ENCODE results near the gene F7.

The F7 gene

DNA sequence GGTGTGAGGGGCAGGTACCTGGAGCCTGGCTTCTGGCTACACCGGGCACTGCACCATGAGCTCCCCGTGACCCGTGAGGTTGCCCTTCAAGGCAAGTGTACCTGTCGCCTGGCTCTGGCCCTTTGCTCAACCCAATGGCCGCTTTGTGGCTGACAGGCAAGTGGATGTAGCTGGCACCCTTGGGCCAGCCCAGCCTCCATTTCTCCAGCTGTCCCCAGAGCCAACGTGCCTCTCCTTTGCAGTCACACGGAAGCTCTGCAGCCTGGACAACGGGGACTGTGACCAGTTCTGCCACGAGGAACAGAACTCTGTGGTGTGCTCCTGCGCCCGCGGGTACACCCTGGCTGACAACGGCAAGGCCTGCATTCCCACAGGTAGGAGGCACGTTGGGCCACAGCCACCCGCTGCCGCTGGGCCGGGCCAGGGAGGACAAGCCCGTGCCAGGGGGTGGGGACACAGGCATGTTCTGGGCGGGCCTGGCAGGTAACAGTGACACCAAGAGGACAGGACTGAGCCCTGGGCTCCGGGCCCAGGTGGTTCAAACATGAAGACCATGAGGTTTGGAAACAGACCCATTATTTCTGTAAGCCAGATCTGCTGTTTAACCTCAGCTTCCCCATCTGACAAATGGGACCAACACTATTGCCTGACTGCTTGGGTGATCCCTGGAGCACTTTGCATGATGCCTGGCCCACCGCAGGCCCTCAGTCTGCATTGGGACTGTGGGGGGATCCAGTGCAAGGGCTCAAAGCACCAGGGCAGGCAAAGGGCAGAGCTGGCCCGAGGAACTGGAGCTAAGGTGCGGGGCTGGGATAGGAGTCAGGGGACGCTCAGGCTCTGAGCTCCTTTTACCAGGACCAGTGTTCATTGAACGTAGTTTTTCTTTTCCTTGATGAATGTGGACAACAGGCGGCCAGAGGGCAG, 35.3 kb downstream of the F7 start:
- Histone ChIP-seq H3K27ac (ENCODE audit: low read length) (no peak overlapping the region), H3K36me3 (ENCODE audit: control insufficient read depth, insufficient read depth, low read length) (no peaks in the 10 kb centered on the region; the same call in 1 of the 2 replicates), H3K9me3 (ENCODE audit: control insufficient read depth, insufficient read depth, low read length) (no peaks in the 10 kb centered on the region), H3K27me3 (ENCODE audit: control insufficient read depth, insufficient read depth, low read length) (no peaks in the 10 kb centered on the region), H3K4me3 (ENCODE audit: low read length) (no peak overlapping the region), H3K4me1 (ENCODE audit: control insufficient read depth, insufficient read depth, low read length) (0 out of 2 replicates have a peak, but pooled peaks cover 3% of the 10 kb centered on the region)
- no CpG with 5 or more reads among the region's 26 CpGs for WGBS (ENCODE audit: insufficient coverage, insufficient read length)
- DNase-seq (ENCODE audit: low read depth, low spot score) = no peak

GRCh38 chr13:113141601-113141970, 36.0 kb downstream of the F7 start:
- no peaks in the 10 kb centered on the region; the same call in 1 of the 2 replicates for H3K36me3 ChIP-seq (ENCODE audit: control insufficient read depth, insufficient read depth, low read length)
- no peak for DNase-seq (ENCODE audit: low read depth, low spot score)
- no peak overlapping the region for H3K4me3 ChIP-seq (ENCODE audit: low read length)
- H3K27me3 ChIP-seq (ENCODE audit: control insufficient read depth, insufficient read depth, low read length) = no peaks in the 10 kb centered on the region
- H3K27ac ChIP-seq (ENCODE audit: low read length) = no peak overlapping the region
- 0 out of 2 replicates have a peak, but pooled peaks cover 3% of the 10 kb centered on the region for H3K4me1 ChIP-seq (ENCODE audit: control insufficient read depth, insufficient read depth, low read length)
- no peaks in the 10 kb centered on the region for H3K9me3 ChIP-seq (ENCODE audit: control insufficient read depth, insufficient read depth, low read length)
- no CpG with 5 or more reads among the region's 18 CpGs for WGBS (ENCODE audit: insufficient coverage, insufficient read length)

DNA sequence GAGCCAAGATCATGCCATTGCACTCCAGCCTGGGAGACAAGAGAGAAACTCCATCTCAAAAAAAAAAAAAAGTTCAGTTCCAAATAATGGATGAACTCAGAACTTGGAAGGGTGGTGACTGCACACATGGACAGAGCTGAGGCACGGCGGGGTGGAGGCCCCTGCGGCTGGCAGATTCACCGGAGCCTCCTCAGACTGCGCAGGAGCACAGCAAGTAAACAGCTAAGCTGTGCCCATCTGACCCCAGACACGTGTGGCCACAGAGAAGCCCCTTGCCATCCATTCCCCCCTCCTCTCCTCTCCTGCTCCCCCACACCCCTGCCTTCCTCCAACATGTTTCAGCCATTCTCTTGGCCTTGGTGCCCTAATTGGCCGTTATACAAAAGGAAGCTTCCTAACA, 37.3 kb downstream of the F7 start:
- DNase-seq (ENCODE audit: low read depth, low spot score) = no peak
- H3K36me3 ChIP-seq (ENCODE audit: control insufficient read depth, insufficient read depth, low read length) = no peaks in the 10 kb centered on the region; the same call in 1 of the 2 replicates
- H3K27me3 ChIP-seq (ENCODE audit: control insufficient read depth, insufficient read depth, low read length) = no peaks in the 10 kb centered on the region
- 0 out of 2 replicates have a peak, but pooled peaks cover 1% of the 10 kb centered on the region for H3K4me1 ChIP-seq (ENCODE audit: control insufficient read depth, insufficient read depth, low read length)
- no peak overlapping the region for H3K27ac ChIP-seq (ENCODE audit: low read length)
- no peak overlapping the region for H3K4me3 ChIP-seq (ENCODE audit: low read length)
- H3K9me3 ChIP-seq (ENCODE audit: control insufficient read depth, insufficient read depth, low read length) = no peaks in the 10 kb centered on the region
- WGBS (ENCODE audit: insufficient coverage, insufficient read length) = no CpG with 5 or more reads among the region's 7 CpGs

DNA sequence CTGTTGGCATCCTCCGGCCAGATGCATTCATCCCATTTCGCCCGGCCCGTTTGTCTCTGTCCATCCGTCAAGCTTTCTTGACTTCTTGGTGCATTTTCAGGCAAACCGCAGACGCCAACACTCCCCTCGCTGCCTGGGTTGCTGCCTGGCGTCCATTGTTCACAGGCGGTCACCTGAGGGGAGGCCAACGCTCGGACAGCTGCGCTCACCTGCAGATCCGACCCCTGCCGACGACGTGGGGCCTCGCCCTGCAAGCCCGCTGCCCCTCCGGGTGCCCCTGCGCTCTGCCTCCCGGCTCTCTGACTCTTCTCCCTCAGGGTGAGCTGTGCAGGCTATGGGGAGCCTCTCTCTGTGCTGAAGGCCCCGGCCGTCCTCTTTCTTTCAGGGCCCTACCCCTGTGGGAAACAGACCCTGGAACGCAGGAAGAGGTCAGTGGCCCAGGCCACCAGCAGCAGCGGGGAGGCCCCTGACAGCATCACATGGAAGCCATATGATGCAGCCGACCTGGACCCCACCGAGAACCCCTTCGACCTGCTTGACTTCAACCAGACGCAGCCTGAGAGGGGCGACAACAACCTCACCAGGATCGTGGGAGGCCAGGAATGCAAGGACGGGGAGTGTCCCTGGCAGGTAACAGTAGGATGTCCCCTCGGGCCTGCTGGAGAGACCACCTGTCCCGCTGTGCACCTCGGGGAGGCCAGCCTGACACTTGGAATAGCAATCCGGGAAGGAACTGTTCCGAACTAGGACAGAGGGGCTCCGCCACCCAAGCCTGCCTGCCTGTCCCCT, 38.1 kb downstream of the F7 start:
- DNase-seq (ENCODE audit: low read depth, low spot score) = no peak
- Histone ChIP-seq H3K9me3 (ENCODE audit: control insufficient read depth, insufficient read depth, low read length) (no peaks in the 10 kb centered on the region), H3K36me3 (ENCODE audit: control insufficient read depth, insufficient read depth, low read length) (no peaks in the 10 kb centered on the region; the same call in 1 of the 2 replicates), H3K4me1 (ENCODE audit: control insufficient read depth, insufficient read depth, low read length) (0 out of 2 replicates have a peak, but pooled peaks cover 1% of the 10 kb centered on the region), H3K27ac (ENCODE audit: low read length) (no peak overlapping the region), H3K27me3 (ENCODE audit: control insufficient read depth, insufficient read depth, low read length) (no peaks in the 10 kb centered on the region), H3K4me3 (ENCODE audit: low read length) (no peak overlapping the region)
- WGBS (ENCODE audit: insufficient coverage, insufficient read length) = no CpG with 5 or more reads among the region's 39 CpGs

DNA sequence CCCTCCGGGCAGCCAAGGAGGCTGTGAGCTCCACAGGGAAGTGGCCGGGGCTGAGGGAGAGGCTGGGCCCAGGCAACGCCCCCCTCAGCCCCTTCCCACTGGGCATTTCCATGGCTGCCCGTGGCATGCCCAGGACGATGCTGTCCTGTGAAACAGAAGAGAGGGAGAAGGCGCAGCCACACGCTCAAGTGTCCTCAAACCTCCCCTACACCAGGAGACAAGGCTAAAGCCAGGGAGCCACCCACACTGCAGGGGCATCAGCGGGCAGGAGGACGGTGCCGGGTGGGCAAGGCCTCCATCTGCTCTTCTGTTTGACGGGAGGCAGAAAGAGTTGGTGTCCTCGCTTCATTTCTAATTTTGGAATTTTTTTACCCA, 38.7 kb downstream of the F7 start:
- Histone ChIP-seq H3K4me1 (ENCODE audit: control insufficient read depth, insufficient read depth, low read length) (0 out of 2 replicates have a peak, but pooled peaks cover 1% of the 10 kb centered on the region), H3K4me3 (ENCODE audit: low read length) (no peak overlapping the region), H3K36me3 (ENCODE audit: control insufficient read depth, insufficient read depth, low read length) (no peaks in the 10 kb centered on the region; the same call in 1 of the 2 replicates), H3K27me3 (ENCODE audit: control insufficient read depth, insufficient read depth, low read length) (no peaks in the 10 kb centered on the region), H3K9me3 (ENCODE audit: control insufficient read depth, insufficient read depth, low read length) (no peaks in the 10 kb centered on the region), H3K27ac (ENCODE audit: low read length) (no peak overlapping the region)
- DNase-seq (ENCODE audit: low read depth, low spot score) = no peak
- WGBS (ENCODE audit: insufficient coverage, insufficient read length) = no CpG with 5 or more reads among the region's 12 CpGs

DNA sequence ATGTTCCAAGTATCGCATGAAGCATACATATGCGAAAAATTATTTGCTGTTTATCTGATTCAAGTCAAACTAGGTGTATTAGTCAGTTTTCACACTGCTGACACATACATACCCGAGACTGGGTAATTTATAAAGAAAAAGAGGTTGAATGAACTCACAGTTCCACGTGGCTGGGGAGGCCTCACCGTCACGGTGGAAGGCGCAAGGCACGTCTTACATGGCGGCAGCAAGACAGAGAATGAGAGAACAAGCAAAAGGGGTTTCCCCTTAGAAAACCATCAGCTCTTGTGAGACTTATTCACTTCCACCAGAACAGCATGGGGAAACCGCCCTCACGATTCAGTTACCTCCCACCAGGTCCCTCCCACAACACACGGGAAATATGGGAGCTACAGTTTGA, 39.9 kb downstream of the F7 start:
- no peaks in the 10 kb centered on the region; the same call in 1 of the 2 replicates for H3K36me3 ChIP-seq (ENCODE audit: control insufficient read depth, insufficient read depth, low read length)
- 0 out of 2 replicates have a peak, but pooled peaks cover 1% of the 10 kb centered on the region for H3K4me1 ChIP-seq (ENCODE audit: control insufficient read depth, insufficient read depth, low read length)
- H3K9me3 ChIP-seq (ENCODE audit: control insufficient read depth, insufficient read depth, low read length) = no peaks in the 10 kb centered on the region
- H3K4me3 ChIP-seq (ENCODE audit: low read length) = no peak overlapping the region
- no peak for DNase-seq (ENCODE audit: low read depth, low spot score)
- H3K27ac ChIP-seq (ENCODE audit: low read length) = no peak overlapping the region
- no CpG with 5 or more reads among the region's 12 CpGs for WGBS (ENCODE audit: insufficient coverage, insufficient read length)
- H3K27me3 ChIP-seq (ENCODE audit: control insufficient read depth, insufficient read depth, low read length) = no peaks in the 10 kb centered on the region

DNA sequence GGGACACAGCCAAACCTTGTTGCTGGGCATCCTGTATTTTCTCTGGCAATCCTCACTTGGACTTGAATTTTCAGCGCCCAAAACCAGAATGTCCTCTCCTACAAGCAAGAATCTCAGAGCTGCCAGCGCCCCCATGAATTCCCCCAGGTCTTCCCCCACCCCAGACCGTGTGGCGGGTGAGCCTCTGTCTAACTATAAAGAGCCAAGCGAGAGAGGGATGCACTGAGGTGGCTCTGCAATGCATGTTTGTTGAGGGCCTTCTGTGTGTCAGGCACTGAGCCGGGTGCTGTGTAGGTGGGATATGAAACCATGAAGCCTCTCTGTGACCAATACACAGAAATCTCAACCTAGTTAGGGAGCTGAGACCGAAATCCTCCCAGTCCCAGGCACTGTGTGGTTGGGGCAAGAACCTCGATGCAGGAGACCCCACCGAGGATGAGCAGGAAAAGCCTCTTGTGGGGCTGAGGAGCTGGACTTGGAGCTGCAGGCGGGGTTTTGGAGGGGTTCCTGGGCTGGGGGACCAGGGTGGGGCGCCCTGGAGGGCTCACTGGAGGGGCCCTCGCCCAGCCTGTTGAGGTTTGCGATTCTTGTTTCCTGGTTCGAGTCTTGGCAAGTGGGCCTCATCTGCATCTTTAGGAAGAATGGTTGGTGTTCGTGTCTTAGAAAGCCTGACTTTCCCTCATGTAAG, 40.5 kb downstream of the F7 start:
- DNase-seq (ENCODE audit: low read depth, low spot score) = no peak
- Histone ChIP-seq H3K27ac (ENCODE audit: low read length) (no peak overlapping the region), H3K27me3 (ENCODE audit: control insufficient read depth, insufficient read depth, low read length) (no peaks in the 10 kb centered on the region), H3K4me3 (ENCODE audit: low read length) (no peak overlapping the region), H3K36me3 (ENCODE audit: control insufficient read depth, insufficient read depth, low read length) (no peaks in the 10 kb centered on the region; the same call in 1 of the 2 replicates), H3K4me1 (ENCODE audit: control insufficient read depth, insufficient read depth, low read length) (0 out of 2 replicates have a peak, but pooled peaks cover 1% of the 10 kb centered on the region), H3K9me3 (ENCODE audit: control insufficient read depth, insufficient read depth, low read length) (no peaks in the 10 kb centered on the region)
- no CpG with 5 or more reads among the region's 15 CpGs for WGBS (ENCODE audit: insufficient coverage, insufficient read length)

DNA sequence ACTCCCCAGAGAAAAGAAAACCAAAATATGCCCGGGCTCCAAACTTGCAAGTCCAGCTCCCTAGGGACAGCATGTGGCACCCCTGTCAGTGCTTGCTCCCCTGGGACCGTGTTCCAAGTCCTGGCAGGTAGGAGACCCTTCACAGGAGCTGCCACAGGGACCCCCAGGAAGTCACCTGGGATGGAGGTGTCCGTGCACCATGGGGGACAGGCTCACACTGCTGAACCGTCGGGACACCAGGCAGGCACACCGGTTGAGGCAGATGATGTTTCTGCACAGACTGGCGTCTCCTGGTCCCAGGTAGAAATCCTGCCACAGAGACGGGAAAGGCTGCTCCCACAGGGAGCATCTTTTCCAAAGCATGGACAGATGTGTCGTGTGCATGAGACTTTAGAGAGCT, 41.2 kb downstream of the F7 start:
- no peak for DNase-seq (ENCODE audit: low read depth, low spot score)
- H3K4me3 ChIP-seq (ENCODE audit: low read length) = no peak overlapping the region
- no peak overlapping the region for H3K27ac ChIP-seq (ENCODE audit: low read length)
- H3K9me3 ChIP-seq (ENCODE audit: control insufficient read depth, insufficient read depth, low read length) = no peaks in the 10 kb centered on the region
- H3K4me1 ChIP-seq (ENCODE audit: control insufficient read depth, insufficient read depth, low read length) = 0 out of 2 replicates have a peak, but pooled peaks cover 1% of the 10 kb centered on the region
- H3K36me3 ChIP-seq (ENCODE audit: control insufficient read depth, insufficient read depth, low read length) = no peaks in the 10 kb centered on the region; the same call in 1 of the 2 replicates
- no peaks in the 10 kb centered on the region; the same call in 1 of the 2 replicates for H3K27me3 ChIP-seq (ENCODE audit: control insufficient read depth, insufficient read depth, low read length)
- WGBS (ENCODE audit: insufficient coverage, insufficient read length) = no CpG with 5 or more reads among the region's 9 CpGs

DNA sequence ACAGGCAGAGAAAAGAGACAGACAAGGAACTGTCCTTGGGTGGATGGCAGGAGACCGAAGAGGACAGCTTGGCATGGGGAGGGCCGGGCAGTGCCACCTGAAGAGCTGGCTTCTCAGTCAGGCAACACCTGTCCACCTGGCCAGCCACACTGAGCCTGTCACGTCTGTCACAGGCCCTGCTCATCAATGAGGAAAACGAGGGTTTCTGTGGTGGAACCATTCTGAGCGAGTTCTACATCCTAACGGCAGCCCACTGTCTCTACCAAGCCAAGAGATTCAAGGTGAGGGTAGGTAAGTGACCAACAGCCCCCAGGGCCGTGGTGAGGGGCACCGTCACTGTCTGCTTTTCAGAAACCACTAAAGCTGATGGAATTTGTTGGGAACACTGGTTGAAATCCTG, 41.6 kb downstream of the F7 start:
- WGBS (ENCODE audit: insufficient coverage, insufficient read length) = no CpG with 5 or more reads among the region's 8 CpGs
- H3K4me3 ChIP-seq (ENCODE audit: low read length) = no peak overlapping the region
- no peak overlapping the region for H3K27ac ChIP-seq (ENCODE audit: low read length)
- no peaks in the 10 kb centered on the region; the same call in 1 of the 2 replicates for H3K27me3 ChIP-seq (ENCODE audit: control insufficient read depth, insufficient read depth, low read length)
- no peak for DNase-seq (ENCODE audit: low read depth, low spot score)
- no peaks in the 10 kb centered on the region; the same call in 1 of the 2 replicates for H3K36me3 ChIP-seq (ENCODE audit: control insufficient read depth, insufficient read depth, low read length)
- 0 out of 2 replicates have a peak, but pooled peaks cover 1% of the 10 kb centered on the region for H3K4me1 ChIP-seq (ENCODE audit: control insufficient read depth, insufficient read depth, low read length)
- H3K9me3 ChIP-seq (ENCODE audit: control insufficient read depth, insufficient read depth, low read length) = no peaks in the 10 kb centered on the region

GRCh38 chr13:113148407-113148806, 42.8 kb downstream of the F7 start:
- WGBS (ENCODE audit: insufficient coverage, insufficient read length) = no CpG with 5 or more reads among the region's 13 CpGs
- H3K9me3 ChIP-seq (ENCODE audit: control insufficient read depth, insufficient read depth, low read length) = no peaks in the 10 kb centered on the region
- no peak overlapping the region for H3K4me3 ChIP-seq (ENCODE audit: low read length)
- H3K27me3 ChIP-seq (ENCODE audit: control insufficient read depth, insufficient read depth, low read length) = peaks cover 2% of the 10 kb centered on the region; the same call in 1 of the 2 replicates
- H3K36me3 ChIP-seq (ENCODE audit: control insufficient read depth, insufficient read depth, low read length) = no peaks in the 10 kb centered on the region; the same call in 1 of the 2 replicates
- no peak overlapping the region for H3K27ac ChIP-seq (ENCODE audit: low read length)
- DNase-seq (ENCODE audit: low read depth, low spot score) = no peak
- 0 out of 2 replicates have a peak, but pooled peaks cover 3% of the 10 kb centered on the region for H3K4me1 ChIP-seq (ENCODE audit: control insufficient read depth, insufficient read depth, low read length)
